Activated naive CD4-positive, alpha-beta T cell treated with Interleukin-2 at 50 U/mL for 16 hours (primary cell): ENCODE data around the gene GNB1L.
"Not testable (repeated sequence)": the region's sequence is repeated elsewhere in the genome, so short reads cannot be mapped to it uniquely, and the experiment has no call there.

Source experiments
- DNase-seq: peaks from one replicate; pipeline ENCODE4 v3.0.0-alpha.2; 2020

Gene GNB1L

GRCh38 chr22:19791894-19792293 lies 62.8 kb downstream of the GNB1L start:
- DNase-seq: no peak

DNA sequence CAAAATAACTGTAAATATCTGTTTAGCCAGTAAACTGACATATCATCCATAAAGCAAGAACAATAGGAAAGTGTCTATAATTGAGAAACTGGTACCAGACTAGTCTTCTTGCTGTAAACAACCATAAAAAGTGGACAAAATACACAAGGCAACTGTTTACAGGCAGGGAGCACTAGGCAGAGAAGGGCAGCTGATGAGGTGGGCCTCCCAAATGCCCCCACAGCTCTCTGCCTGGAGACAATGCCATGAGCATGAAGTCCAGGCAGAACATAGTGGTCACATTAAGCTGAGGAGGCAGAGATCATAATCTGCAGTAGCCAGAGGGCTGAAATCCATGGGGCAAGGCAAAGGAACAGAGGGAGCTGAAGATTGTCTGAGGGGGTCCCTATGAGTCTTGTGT lies 63.4 kb downstream of the GNB1L start:
- no peak for DNase-seq

DNA sequence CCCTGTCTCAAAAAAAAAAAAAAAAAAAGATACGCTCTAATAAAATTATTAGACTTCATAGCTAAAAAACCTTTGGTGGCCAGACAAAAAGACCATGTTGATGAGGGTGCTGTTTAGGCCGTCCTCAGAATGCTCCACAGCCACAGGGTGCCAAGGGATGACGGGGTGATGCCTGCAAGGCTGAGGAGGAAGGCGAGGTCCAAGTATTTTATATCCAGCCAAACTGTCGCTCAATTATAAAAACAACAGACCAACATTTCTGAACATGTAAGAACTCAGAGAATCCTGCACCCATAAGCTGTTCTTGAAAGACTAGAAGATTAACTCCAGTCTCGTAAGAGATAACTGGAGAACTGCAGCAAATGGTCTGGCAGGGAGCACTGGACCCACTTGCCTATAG lies 64.8 kb downstream of the GNB1L start:
- DNase-seq: no peak

GRCh38 chr22:19789406-19789805 lies 65.3 kb downstream of the GNB1L start:
- no peak for DNase-seq

DNA sequence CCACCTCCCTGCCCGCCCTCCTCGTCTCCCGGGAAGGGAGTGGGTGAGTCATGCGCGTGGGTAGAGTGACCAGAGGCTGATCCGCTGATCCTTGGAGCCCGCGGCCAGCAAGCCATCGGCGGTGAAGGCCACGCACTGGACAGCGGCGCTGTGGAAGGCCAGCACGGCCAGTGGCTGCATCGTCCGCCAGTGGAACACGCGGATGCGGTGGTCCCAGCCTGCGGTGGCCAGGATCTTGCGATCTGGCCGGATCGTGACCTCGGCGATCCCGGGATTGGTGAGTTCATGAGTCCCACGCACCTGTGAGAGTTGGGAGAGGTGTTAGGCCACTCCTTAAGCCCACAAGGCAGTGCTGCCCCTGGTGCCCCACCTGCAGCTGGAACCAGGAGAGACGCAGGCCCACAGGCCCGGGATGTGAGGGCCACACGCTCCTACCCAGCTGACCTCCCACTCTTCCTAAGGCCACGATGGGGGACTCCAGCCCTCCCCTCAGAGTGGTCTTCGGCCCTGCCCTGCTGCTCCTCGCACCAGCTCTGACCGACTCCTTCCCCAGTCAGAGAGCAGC lies 65.9 kb downstream of the GNB1L start:
- no peak for DNase-seq

- no peak for DNase-seq
Observed at GRCh38 chr22:19787849-19788141, 66.9 kb downstream of the GNB1L start.

DNA sequence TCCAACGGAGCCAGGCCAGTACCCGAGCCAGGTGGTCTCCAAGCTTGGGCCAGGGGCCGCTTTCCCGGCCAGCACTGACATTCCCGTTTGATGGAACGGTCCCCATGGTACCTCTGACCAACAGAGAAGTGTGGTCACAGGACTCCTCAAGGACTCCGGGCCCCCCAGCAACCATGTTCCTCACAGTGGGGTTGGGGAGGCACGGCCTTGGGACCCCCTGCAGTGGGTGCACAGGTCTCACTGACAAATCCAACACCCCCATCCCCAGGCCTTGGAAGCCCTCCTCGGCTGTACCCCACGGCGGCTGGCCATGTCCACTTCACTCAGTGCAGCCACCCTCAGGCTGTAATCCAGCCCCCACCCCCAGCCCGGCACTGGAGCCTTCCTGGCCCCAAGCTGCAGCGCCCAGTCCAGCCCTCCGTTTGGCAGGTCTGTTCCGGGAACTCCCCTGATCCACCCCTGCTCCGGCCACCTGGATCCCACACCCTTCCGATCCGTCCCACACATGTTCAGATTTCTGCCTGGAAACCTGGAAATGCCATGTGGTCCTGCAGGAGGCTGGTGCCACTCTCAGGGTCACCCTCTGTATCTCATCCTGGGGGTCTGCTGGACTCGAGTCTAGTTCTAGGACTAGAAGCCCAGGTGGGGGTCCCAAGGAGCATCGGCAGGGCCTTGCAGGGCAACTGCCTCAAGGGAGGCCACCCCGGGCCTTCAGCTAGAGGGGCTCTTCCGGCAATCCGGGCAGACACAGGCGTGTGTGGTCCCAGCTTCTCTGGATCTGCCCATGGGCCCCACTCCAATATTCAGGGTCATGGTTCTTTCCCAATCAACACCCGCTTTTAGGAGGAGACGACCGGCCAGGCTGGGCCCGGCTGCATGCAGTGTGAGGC lies 67.5 kb downstream of the GNB1L start:
- no peak for DNase-seq

GRCh38 chr22:19786264-19786585 lies 68.4 kb downstream of the GNB1L start:
- no peak for DNase-seq

DNA sequence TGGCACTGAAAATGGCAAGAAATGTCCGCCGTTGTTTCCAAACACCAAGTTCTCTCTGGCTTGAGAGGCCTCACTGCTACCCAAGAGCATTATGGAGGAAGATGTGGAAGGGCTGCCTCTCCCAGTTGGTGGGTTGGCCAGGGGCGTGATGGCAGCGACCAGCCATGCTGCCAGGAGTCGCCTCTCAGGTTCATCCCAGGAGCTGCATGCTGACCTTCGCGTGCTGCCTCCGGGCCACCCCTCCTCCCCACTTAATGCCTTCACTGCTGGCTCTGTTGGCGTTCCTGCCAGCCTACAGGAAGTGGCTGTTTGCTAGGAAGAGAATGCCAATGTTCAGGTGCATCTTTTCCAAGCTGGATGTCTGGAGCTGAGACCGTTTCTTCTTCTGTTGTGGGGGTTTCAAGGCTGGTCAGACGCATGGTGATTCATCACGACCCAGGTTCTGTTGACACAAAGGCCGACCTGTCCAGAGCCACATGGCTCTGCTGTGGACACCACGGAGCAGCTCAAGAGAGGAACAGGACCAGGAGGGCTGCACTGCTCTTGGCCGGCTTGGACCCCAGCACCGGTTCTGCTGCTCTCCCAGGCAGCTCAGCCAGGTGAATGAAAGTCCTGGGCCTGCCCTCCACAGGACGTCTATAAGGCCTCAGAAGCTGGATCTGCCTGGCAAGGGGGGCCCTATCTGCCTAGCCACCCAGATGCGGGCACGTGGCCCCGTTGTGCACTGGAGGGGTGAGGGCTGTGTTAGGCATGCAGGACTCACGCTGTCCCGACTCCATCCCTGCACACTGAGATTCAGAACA lies 69.0 kb downstream of the GNB1L start:
- no peak for DNase-seq

DNA sequence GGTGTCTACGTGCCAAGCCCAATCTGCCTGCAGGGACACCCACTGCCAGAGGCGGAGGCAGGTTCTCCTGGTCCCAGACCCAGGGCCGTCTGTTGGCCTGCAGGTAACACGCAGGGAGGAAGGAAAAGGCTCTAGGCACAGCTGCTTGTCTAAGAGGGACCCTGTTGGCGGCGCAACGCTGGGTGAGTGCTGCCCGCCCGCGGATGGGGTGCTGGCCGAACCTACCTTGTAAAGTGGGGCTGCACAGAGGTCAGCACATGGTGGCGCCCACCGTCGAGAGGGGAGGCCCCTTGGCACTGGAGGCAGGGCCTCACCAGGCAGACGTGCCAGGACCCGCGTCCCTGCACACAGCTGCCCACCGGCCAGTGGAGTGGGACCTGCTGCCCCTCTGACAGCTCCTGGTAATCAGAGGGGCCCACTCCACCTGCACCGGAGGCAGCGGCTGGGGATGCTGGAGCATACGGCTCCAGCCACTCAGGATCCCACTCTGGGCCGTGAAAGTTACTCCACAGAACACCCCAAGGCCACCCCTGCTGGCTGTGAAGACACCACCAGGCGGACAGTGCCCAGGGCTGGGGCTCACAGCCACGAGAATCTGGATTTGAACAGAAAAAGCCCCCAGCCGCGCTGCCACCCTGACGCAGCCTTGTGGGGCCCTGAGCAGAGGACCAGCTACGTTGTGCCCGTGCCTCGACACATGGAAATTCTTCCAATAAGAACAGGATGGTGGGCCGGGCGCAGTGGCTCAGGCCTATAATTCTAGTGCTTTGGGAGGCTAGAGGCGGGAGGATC lies 70.1 kb downstream of the GNB1L start:
- no peak for DNase-seq

DNA sequence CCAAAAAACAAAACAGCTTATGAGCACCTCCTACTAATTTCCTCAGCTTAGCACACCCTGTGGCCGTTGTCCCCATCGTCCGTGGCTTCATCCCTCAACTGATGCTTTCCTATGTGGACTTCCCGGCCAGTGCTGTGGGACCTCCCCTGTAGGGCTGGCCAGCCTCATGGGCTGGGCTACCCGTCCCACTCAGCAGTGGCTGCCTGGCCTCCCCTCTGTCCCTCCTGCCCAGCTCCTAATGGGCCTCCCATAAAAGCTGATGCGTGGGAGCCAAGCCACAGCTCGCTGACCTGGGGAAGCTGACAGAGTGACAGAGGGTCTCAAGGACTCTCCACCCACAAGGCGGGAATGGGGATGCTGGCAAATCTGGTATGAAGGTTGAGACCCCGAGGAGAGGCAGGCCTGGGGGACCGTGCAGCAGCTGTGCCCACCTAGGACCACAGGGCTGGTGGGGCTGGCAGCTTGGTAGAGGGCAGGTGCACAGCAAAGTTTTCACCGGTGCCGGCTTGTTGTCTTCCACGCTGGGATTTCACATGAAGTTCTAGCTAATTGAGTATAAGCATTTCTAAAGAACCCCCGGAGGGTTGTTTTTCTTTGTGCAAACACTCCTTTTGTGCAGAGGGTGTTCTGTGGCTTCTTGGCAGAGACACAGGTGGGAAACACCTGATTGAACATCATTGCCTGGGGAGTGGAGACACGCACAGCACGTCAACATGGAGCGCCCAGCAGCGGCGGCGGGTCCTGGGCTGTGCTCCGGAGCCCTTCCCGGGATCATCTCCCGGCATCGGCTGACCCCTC lies 70.9 kb downstream of the GNB1L start:
- DNase-seq: no peak

- no peak for DNase-seq
Observed at GRCh38 chr22:19782533-19782932, 72.1 kb downstream of the GNB1L start.

DNA sequence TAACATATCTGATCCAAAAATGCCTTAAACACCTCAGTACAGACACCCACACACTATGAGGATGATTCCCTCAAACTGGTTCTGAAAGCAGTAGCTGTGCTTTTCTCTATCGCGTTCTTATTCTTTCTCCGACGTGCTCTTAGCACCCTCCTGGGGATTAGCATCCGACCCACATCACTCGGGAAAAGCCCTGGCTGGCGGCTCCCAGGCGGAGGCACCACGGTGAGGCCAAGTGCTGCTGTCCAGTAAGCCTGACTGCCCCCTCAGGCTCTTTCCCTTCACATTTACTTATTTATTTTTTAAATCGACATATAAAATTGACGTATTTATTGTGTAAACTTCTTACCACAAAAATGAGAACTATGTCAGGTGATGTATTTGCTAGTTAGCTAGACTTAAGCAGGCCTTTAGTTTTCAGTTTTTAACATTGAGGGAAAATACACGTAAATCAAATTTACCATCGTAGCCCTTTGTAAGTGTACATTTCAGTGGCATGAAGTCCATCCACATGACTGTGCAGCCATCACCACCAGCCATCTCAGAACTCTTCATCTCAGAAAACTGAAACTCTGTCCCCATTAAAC lies 74.9 kb downstream of the GNB1L start:
- no peak for DNase-seq

- DNase-seq: no peak
Observed at GRCh38 chr22:19779011-19779421, 75.7 kb downstream of the GNB1L start.

GRCh38 chr22:19777192-19777591 lies 77.5 kb downstream of the GNB1L start:
- not testable (repeated sequence) for DNase-seq

DNA sequence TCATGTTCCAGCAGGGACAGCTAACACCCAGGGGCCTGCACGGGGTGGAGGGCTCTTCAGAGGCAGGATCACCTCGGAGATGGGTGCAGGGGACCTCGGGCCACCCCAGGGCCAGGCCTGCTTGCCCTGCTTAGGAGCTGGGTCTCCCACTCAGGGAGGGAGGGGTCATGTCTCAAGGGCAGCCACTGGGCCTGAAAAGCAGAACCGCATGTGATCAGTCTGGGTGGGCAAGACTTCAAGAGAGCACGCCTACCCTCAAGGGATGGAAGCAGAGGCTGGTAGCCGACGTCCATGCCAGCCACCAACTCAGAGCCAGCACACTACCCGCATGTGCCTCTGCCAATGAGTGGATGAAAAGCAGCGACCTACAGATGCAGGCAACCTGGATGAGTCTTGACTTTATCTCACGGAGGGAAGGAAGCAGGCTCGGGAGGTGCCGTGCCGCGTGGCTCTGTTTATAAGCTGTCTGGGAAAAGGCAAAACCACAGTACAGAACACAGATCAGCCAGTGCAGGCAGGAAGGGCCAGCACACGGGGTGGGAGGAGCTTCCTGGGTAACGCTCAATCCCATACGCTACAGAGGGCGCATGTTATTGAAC lies 78.1 kb downstream of the GNB1L start:
- no peak for DNase-seq

- DNase-seq: no peak
Observed at GRCh38 chr22:19775496-19776325, 79.0 kb downstream of the GNB1L start.

GRCh38 chr22:19774628-19775027 lies 80.0 kb downstream of the GNB1L start:
- no peak for DNase-seq

DNA sequence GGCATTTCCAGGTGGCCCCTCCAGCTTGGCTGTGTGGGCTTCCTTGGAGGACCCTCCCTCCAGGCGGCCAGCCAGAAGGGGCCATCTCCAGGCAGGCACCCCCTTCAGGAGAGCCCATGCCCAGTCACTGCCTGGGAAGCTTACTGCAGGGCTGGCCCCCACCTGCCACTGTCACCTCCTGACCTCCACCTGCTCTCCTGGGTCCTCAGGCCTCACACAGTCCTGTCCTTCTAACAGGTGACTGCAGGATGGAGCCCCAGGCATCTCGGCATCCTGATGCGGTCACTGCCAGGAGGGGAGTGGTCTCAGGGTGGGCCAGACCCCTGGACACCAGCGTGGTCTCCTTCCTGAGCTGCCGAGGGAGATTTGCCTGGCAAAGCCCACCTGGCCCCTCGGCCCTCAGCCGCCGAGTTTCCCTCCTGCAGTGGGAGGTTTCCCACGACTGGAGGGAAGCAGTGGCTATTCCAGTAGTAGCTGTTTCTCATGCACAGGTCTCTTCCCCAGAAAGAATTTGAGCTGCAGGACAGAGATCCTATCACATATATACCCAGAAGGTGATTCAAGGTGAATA lies 81.1 kb downstream of the GNB1L start:
- DNase-seq: no peak
